ENCODE measurements around the gene RPAIN. TPM values are rescaled to one million over a fixed set of nuclear protein-coding genes. Genes with fewer than 3 reads are reported as not detected.

The RPAIN gene
- total RNA-seq, 2 donors from 2014 or later, result 25.4 to 30.7 TPM

DNA sequence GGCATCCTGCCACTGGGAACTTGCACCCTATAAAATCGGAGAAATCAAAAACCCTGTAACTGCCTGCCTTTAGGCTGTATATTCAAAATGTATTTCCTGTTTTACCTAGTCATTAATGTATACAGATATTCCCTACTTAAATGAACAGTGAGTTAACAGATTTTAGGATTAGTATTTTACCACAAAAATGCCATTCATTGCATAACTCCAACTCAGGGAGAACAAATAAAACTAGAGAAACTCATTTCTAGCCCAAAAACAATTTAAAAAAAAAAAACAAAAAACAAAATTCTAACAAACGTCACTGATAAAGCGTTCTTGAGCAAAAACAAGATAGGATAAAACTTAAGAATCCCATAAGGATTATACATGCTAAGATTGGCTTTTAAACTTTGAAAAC is 52.5 kb downstream of the RPAIN start:
- H3K4me1 ChIP-seq, result no peaks in the 10 kb centered on the region
- no peak overlapping the region for H3K9ac ChIP-seq (ENCODE audit: low read depth in 2 of 2, low read length in 2 of 2)
- DNase-seq, result no peak
- no peak overlapping the region for H3K27ac ChIP-seq
- H3K4me3 ChIP-seq, result no peak overlapping the region
- H3K9me3 ChIP-seq, result no peaks in the 10 kb centered on the region
- TF ChIP-seq, protein P1, sequence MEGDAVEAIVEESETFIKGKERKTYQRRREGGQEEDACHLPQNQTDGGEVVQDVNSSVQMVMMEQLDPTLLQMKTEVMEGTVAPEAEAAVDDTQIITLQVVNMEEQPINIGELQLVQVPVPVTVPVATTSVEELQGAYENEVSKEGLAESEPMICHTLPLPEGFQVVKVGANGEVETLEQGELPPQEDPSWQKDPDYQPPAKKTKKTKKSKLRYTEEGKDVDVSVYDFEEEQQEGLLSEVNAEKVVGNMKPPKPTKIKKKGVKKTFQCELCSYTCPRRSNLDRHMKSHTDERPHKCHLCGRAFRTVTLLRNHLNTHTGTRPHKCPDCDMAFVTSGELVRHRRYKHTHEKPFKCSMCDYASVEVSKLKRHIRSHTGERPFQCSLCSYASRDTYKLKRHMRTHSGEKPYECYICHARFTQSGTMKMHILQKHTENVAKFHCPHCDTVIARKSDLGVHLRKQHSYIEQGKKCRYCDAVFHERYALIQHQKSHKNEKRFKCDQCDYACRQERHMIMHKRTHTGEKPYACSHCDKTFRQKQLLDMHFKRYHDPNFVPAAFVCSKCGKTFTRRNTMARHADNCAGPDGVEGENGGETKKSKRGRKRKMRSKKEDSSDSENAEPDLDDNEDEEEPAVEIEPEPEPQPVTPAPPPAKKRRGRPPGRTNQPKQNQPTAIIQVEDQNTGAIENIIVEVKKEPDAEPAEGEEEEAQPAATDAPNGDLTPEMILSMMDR (IDR thresholded peaks at IDR 0.05), result no peak
- H3K27me3 ChIP-seq, result no peaks in the 10 kb centered on the region
- intact Hi-C loops (cut with DNase I), result no loop called here
- H3K36me3 ChIP-seq, result no peaks in the 10 kb centered on the region

DNA sequence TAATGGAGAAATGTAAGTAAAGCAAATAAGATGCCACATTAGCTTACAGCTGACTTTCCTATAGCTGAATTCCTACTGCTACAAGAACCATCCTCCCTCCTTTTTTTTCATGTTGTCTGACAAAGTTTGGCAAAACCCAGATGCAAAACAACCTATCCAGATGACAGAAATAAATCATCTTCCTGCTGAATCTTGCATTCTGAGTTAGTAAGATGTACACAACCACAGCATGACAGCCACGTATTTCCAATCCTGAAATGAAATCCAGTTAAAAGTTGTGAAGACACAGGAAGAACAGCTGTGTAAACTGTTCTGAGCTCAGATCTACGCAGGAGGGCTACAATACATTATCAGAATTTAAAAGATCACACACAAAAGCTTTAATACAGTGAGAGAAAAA is 53.9 kb downstream of the RPAIN start:
- H3K27me3 ChIP-seq, result no peaks in the 10 kb centered on the region
- TF ChIP-seq, protein P1 (IDR thresholded peaks at IDR 0.05), result no peak
- no peak overlapping the region for H3K4me3 ChIP-seq
- no peaks in the 10 kb centered on the region for H3K4me1 ChIP-seq
- no peak overlapping the region for H3K27ac ChIP-seq
- DNase-seq, result no peak
- intact Hi-C loops (cut with DNase I), result no loop called here
- no peaks in the 10 kb centered on the region for H3K36me3 ChIP-seq
- no peaks in the 10 kb centered on the region for H3K9me3 ChIP-seq
- H3K9ac ChIP-seq (ENCODE audit: low read depth in 2 of 2, low read length in 2 of 2), result no peak overlapping the region

DNA sequence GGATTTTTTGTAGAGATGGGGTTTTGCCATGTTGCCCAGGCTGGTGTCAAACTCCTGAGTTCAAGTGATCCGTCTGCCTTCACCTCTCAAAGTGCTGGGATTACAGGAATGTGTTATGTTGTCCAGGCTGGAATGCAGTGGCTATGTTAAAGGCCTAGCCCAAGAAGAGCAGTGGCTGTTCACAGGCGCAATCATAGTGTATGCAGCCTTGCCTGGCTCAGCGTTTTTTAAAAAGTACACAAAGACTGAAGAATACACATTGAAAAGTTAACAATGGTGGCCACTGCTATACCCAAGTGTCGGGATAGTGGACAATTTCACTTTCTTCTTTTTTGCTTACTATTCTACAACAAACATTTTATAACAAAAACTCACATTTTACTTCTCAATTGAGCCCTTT is 59.0 kb downstream of the RPAIN start:
- intact Hi-C loops (cut with DNase I), result no loop called here
- H3K36me3 ChIP-seq, result no peaks in the 10 kb centered on the region

DNA sequence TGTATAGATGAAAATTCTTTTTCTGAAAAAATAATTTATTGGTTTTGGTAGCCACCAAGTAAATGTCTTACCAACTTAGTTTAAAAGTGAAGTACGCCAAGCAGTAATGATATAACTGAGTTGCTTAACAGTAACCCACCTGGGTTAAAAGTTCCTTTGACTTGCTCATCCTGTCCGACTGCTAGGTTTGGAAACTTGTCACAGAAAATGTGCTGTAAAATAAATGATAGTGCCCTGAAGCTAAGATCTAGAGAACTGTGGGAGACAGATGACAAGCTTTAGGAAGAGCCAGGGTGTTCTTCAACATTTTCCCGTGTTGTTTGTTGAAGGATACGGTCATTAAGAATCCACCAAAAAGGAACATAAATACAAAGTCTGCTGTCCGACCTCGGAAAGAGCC is 61.0 kb downstream of the RPAIN start:
- DNase-seq, result no peak
- no peak overlapping the region for H3K9ac ChIP-seq (ENCODE audit: low read depth in 2 of 2, low read length in 2 of 2)
- no peak overlapping the region for H3K4me3 ChIP-seq
- H3K4me1 ChIP-seq, result peaks cover 8% of the 10 kb centered on the region
- no peaks in the 10 kb centered on the region for H3K9me3 ChIP-seq
- intact Hi-C loops (cut with DNase I), result no loop called here
- TF ChIP-seq, protein P1 (IDR thresholded peaks at IDR 0.05), result no peak
- no peaks in the 10 kb centered on the region for H3K27me3 ChIP-seq
- H3K36me3 ChIP-seq, result no peaks in the 10 kb centered on the region
- H3K27ac ChIP-seq, result no peak overlapping the region

More for the DNA sequence above, 59.0 kb downstream of the RPAIN start:
- Histone ChIP-seq H3K9ac (ENCODE audit: low read depth in 2 of 2, low read length in 2 of 2) (no peak overlapping the region), H3K4me3 (no peak overlapping the region), H3K27me3 (no peaks in the 10 kb centered on the region), H3K9me3 (no peaks in the 10 kb centered on the region), H3K4me1 (no peaks in the 10 kb centered on the region), H3K27ac (no peak overlapping the region)
- TF ChIP-seq, protein P1 (IDR thresholded peaks at IDR 0.05), result no peak
- DNase-seq, result no peak

DNA sequence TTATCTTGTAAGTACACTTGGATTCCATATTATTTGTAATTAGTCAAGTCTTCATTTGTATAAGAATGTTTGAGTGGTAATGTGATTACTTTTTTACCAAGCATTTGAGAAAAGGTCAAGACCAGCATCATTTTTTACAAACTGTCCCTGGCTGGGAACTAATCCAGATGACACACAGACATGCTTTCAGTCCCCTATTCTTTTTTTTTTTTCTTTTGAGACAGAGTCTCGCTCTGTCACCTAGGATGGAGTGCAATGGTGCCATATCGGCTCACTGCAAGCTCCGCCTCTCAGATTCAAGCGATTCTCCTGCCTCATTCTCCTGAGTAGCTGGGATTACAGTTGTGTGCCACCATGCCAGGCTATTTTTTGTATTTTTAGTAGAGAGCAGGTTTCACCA is 61.5 kb downstream of the RPAIN start:
- no peak for DNase-seq
- TF ChIP-seq, protein P1 (IDR thresholded peaks at IDR 0.05), result no peak
- Histone ChIP-seq H3K4me3 (no peak overlapping the region), H3K4me1 (peaks cover 8% of the 10 kb centered on the region), H3K27me3 (no peaks in the 10 kb centered on the region), H3K9ac (ENCODE audit: low read depth in 2 of 2, low read length in 2 of 2) (no peak overlapping the region), H3K9me3 (no peaks in the 10 kb centered on the region), H3K36me3 (no peaks in the 10 kb centered on the region), H3K27ac (no peak overlapping the region)
- intact Hi-C loops (cut with DNase I), result no loop called here

Other genes with a start within 250 kb of the RPAIN start
- gene ZNF594, start 228.3 kb upstream of the RPAIN start, total RNA-seq, result 1 to 10 TPM; 3.7 to 4.0 TPM
- gene SCIMP, start 185.3 kb upstream of the RPAIN start, total RNA-seq, result 1 to 10 TPM in 1 of 2 donors, under 1 TPM in 1; 0.86 to 1.5 TPM
- 10 to 100 TPM; 22.6 to 23.2 TPM for gene RABEP1, start 137.9 kb upstream of the RPAIN start, total RNA-seq
- gene NUP88, start 520 bp upstream of the RPAIN start, total RNA-seq, result 10 to 100 TPM; 66.5 to 77.6 TPM
- 100 to 1,000 TPM; 126 to 349 TPM for gene C1QBP, start 19.0 kb downstream of the RPAIN start, total RNA-seq
- gene DHX33, start 48.8 kb downstream of the RPAIN start, total RNA-seq, result 10 to 100 TPM in 1 of 2 donors, 1 to 10 TPM in 1; 8.3 to 14.3 TPM
- gene DERL2, start 66.0 kb downstream of the RPAIN start, total RNA-seq, result 10 to 100 TPM; 63.1 to 63.7 TPM
- 10 to 100 TPM; 13.6 to 16.7 TPM for gene MIS12, start 66.4 kb downstream of the RPAIN start, total RNA-seq
- 1 to 10 TPM; 5.1 to 7.2 TPM for gene NLRP1, start 164.3 kb downstream of the RPAIN start, total RNA-seq